ENCODE results near the gene ADAMTS20.

Gene ADAMTS20

DNA sequence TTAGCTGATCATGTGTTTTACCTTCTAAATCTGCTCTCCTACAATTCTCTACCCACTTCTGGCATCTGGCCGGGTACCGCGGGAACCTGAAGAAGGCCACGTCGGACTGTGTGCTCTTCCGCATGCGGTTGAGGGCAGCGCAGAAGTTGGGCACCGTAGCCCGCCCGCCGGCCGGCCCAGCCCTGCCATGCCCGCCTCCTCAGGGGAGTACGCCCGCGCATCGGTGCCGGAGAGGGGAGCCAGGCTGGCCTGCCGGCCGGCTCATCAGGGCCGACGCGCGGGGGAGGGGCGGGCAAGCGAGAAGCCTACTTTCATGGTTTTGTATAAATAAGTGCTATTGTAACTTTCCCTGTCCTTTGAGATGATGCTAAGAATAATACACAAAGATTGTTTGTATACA is 19.9 kb upstream of the ADAMTS20 start:
- H3K4ac ChIP-seq (ENCODE audit: low read length) = no peak overlapping the region
- no peak overlapping the region for H3K27ac ChIP-seq (replicated peaks; ENCODE audit: low read length)
- H2BK5ac ChIP-seq (ENCODE audit: low read length) = no peak overlapping the region
- no peak overlapping the region for H3K14ac ChIP-seq (ENCODE audit: low read length)
- no peak overlapping the region for H2AK5ac ChIP-seq (ENCODE audit: low read depth, low read length)
- H2BK15ac ChIP-seq (ENCODE audit: low read length) = no peak overlapping the region
- no peaks in the 10 kb centered on the region for H3K4me1 ChIP-seq (ENCODE audit: control insufficient read depth in 2 of 2, insufficient read depth in 1 of 2, low read depth in 1 of 2, low read length in 2 of 2)
- no peak for DNase-seq (ENCODE audit: low spot score)
- H2BK120ac ChIP-seq (ENCODE audit: low read depth, low read length) = no peak overlapping the region
- no peaks in the 10 kb centered on the region for H3K79me1 ChIP-seq (ENCODE audit: low read depth, low read length)
- no peaks in the 10 kb centered on the region for H3K9me3 ChIP-seq (replicated peaks in 1 of 2; ENCODE audit: control insufficient read depth in 2 of 2, insufficient read depth in 1 of 2, low read depth in 1 of 2, low read length in 2 of 2)
- no peak overlapping the region for H4K8ac ChIP-seq (ENCODE audit: low read depth, low read length)
- no peak overlapping the region for H4K91ac ChIP-seq (ENCODE audit: low read depth, low read length, poor library complexity)
- H3K4me3 ChIP-seq (ENCODE audit: low read length in 2 of 2) = no peak overlapping the region
- no peak overlapping the region for H3K23ac ChIP-seq (ENCODE audit: low read depth, low read length, poor library complexity)
- no CpG with 5 or more reads among the region's 27 CpGs for WGBS, 2 donors (ENCODE audit: extremely low coverage in 2 of 2, insufficient read length in 2 of 2, insufficient replicate concordance in 1 of 2)
- H3K4me2 ChIP-seq (ENCODE audit: insufficient read depth, low read length, poor library complexity, severe bottlenecking) = no peak overlapping the region
- H2AFZ ChIP-seq (ENCODE audit: low read length) = no peak overlapping the region
- H3K18ac ChIP-seq (ENCODE audit: low read length) = no peak overlapping the region
- no peak overlapping the region for H3K9ac ChIP-seq (ENCODE audit: low read depth, low read length, poor library complexity)
- no peaks in the 10 kb centered on the region for H3K36me3 ChIP-seq (replicated peaks in 1 of 2; ENCODE audit: control insufficient read depth in 2 of 2, insufficient read depth in 2 of 2, low read length in 2 of 2)
- H2BK12ac ChIP-seq (ENCODE audit: low read length) = no peak overlapping the region
- no peaks in the 10 kb centered on the region for H3K27me3 ChIP-seq (ENCODE audit: control insufficient read depth in 3 of 3, insufficient read depth in 3 of 3, low read depth in 1 of 3, low read length in 3 of 3)

DNA sequence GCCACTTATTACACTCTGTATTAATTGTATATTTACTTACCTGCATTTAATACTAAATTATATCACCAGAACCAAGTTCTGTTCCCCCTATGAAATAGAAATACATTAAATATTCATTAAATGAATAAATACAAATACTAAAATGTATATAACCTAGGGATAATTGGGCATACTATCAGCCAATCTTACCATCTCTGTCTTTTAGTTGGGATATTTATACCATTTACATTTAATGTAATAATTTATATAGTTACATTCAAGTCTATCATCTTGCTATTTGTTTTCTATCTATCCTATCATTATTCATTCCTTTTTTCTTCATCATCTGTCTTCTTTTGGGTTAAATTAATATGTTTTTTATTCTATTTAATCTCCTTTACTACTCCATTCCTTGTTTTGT is 4.1 kb upstream of the ADAMTS20 start:
- H3K23ac ChIP-seq (ENCODE audit: low read depth, low read length, poor library complexity) = no peak overlapping the region
- H3K4me2 ChIP-seq (ENCODE audit: insufficient read depth, low read length, poor library complexity, severe bottlenecking) = no peak overlapping the region
- H3K14ac ChIP-seq (ENCODE audit: low read length) = no peak overlapping the region
- H3K9ac ChIP-seq (ENCODE audit: low read depth, low read length, poor library complexity) = no peak overlapping the region
- H3K9me3 ChIP-seq (replicated peaks in 1 of 2; ENCODE audit: control insufficient read depth in 2 of 2, insufficient read depth in 1 of 2, low read depth in 1 of 2, low read length in 2 of 2) = no peaks in the 10 kb centered on the region
- no peak overlapping the region for H2BK120ac ChIP-seq (ENCODE audit: low read depth, low read length)
- no peaks in the 10 kb centered on the region for H3K36me3 ChIP-seq (replicated peaks in 1 of 2; ENCODE audit: control insufficient read depth in 2 of 2, insufficient read depth in 2 of 2, low read length in 2 of 2)
- no peak overlapping the region for H3K4me3 ChIP-seq (ENCODE audit: low read length in 2 of 2)
- H2BK5ac ChIP-seq (ENCODE audit: low read length) = no peak overlapping the region
- H3K27me3 ChIP-seq (ENCODE audit: control insufficient read depth in 3 of 3, insufficient read depth in 3 of 3, low read depth in 1 of 3, low read length in 3 of 3) = peaks cover 0 to 4% (median 2%) of the 10 kb centered on the region in 3 experiments
- no peaks in the 10 kb centered on the region for H3K79me1 ChIP-seq (ENCODE audit: low read depth, low read length)
- peaks cover 0 to 2% of the 10 kb centered on the region in 2 donors for H3K4me1 ChIP-seq (ENCODE audit: control insufficient read depth in 2 of 2, insufficient read depth in 1 of 2, low read depth in 1 of 2, low read length in 2 of 2)
- no peak overlapping the region for H3K4ac ChIP-seq (ENCODE audit: low read length)
- no peak for DNase-seq (ENCODE audit: low spot score)
- H2BK15ac ChIP-seq (ENCODE audit: low read length) = no peak overlapping the region
- H2AK5ac ChIP-seq (ENCODE audit: low read depth, low read length) = no peak overlapping the region
- no peak overlapping the region for H4K91ac ChIP-seq (ENCODE audit: low read depth, low read length, poor library complexity)
- no peak overlapping the region for H2BK12ac ChIP-seq (ENCODE audit: low read length)
- H2AFZ ChIP-seq (ENCODE audit: low read length) = no peak overlapping the region
- no peak overlapping the region for H4K8ac ChIP-seq (ENCODE audit: low read depth, low read length)
- no peak overlapping the region for H3K27ac ChIP-seq (replicated peaks; ENCODE audit: low read length)
- H3K18ac ChIP-seq (ENCODE audit: low read length) = no peak overlapping the region

DNA sequence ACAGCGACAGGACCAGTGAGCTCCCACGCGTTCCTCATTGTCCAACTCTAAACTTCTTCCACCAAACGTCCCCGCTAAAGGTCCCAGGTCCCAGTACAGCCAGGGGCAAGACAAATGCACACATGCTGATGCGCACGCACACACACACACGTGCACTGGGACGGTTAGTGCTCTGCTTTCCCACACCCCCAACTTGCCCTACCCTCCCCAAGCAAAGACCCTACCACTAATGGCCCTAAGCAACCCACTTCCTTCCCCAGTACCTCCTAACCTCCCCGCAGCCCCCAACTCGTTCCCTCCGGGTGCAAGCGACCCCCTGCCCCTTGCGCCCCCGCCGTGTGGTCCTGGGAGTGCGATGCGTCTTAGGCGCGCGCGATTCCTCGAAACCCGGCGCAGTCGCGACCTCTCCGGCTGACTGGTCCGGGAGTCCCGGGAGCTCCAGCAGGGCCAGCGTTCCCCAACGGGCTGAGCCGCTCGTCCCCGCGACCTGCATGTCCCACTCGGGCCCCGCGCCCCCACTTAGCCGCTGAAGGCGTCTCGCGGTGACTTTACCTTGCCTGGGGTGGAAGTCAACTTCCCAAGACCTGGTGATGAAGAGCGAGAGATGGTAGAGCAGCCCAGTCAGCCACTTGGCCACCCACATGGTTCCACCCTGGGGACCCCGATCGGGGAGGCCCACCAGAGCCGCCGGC is 578 bp downstream of the ADAMTS20 start:
- Histone ChIP-seq H2BK120ac (ENCODE audit: low read depth, low read length) (peak overlapping the region; percentile 97), H3K4me2 (ENCODE audit: insufficient read depth, low read length, poor library complexity, severe bottlenecking) (peak overlapping the region; percentile 96), H3K4me1 (ENCODE audit: control insufficient read depth in 2 of 2, insufficient read depth in 1 of 2, low read depth in 1 of 2, low read length in 2 of 2) (peaks cover 0 to 6% of the 10 kb centered on the region in 2 donors), H2BK15ac (ENCODE audit: low read length) (peak overlapping the region; percentile 89), H3K79me1 (ENCODE audit: low read depth, low read length) (no peaks in the 10 kb centered on the region), H2BK12ac (ENCODE audit: low read length) (no peak overlapping the region), H4K91ac (ENCODE audit: low read depth, low read length, poor library complexity) (no peak overlapping the region), H3K27me3 (ENCODE audit: control insufficient read depth in 3 of 3, insufficient read depth in 3 of 3, low read depth in 1 of 3, low read length in 3 of 3) (peaks cover 0 to 18% (median 13%) of the 10 kb centered on the region in 3 experiments), H3K36me3 (replicated peaks in 1 of 2; ENCODE audit: control insufficient read depth in 2 of 2, insufficient read depth in 2 of 2, low read length in 2 of 2) (no peaks in the 10 kb centered on the region), H2AFZ (ENCODE audit: low read length) (peak overlapping the region; percentile 98), H3K4me3 (ENCODE audit: low read length in 2 of 2) (peak overlapping the region; percentile 60 to 94), H2BK5ac (ENCODE audit: low read length) (no peak overlapping the region), H3K14ac (ENCODE audit: low read length) (peak overlapping the region; percentile 71), H3K27ac (replicated peaks; ENCODE audit: low read length) (no peak overlapping the region), H3K4ac (ENCODE audit: low read length) (no peak overlapping the region), H2AK5ac (ENCODE audit: low read depth, low read length) (no peak overlapping the region), H4K8ac (ENCODE audit: low read depth, low read length) (no peak overlapping the region), H3K23ac (ENCODE audit: low read depth, low read length, poor library complexity) (no peak overlapping the region), H3K9ac (ENCODE audit: low read depth, low read length, poor library complexity) (peak overlapping the region; percentile 91), H3K9me3 (replicated peaks in 1 of 2; ENCODE audit: control insufficient read depth in 2 of 2, insufficient read depth in 1 of 2, low read depth in 1 of 2, low read length in 2 of 2) (no peaks in the 10 kb centered on the region), H3K18ac (ENCODE audit: low read length) (peak overlapping the region; percentile 97)
- DNase-seq (ENCODE audit: low spot score) = peak; percentile 29
- no CpG with 5 or more reads among the region's 48 CpGs for WGBS, 2 donors (ENCODE audit: extremely low coverage in 2 of 2, insufficient read length in 2 of 2, insufficient replicate concordance in 1 of 2)

DNA sequence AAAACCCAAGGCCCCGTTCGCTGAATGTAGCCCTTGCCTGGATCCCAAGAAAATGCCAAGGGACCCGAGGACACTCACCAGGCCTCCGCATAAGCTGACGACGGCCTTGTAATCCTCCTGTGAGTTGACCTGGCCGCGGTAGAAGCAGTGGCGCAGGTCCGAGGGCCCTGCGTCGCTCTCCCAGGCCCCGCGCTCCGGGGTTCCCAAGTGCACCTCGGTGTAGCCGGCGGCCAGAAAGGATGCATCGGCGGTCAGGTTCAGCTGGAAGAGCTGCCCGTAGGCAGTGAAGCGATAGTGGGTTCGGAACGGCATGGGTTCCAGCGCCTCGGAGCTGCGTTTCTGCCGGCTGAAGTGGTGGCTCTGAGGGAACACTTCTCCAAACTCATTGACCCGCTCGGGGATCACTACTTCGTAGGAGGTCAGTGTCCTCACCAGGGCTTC is 1.2 kb downstream of the ADAMTS20 start:
- no peaks in the 10 kb centered on the region for H3K36me3 ChIP-seq (replicated peaks in 1 of 2; ENCODE audit: control insufficient read depth in 2 of 2, insufficient read depth in 2 of 2, low read length in 2 of 2)
- H4K91ac ChIP-seq (ENCODE audit: low read depth, low read length, poor library complexity) = no peak overlapping the region
- no peak overlapping the region for H3K4ac ChIP-seq (ENCODE audit: low read length)
- no peak overlapping the region for H3K27ac ChIP-seq (replicated peaks; ENCODE audit: low read length)
- no peaks in the 10 kb centered on the region for H3K79me1 ChIP-seq (ENCODE audit: low read depth, low read length)
- H3K14ac ChIP-seq (ENCODE audit: low read length) = peak overlapping the region; percentile 1
- no peak overlapping the region for H2BK5ac ChIP-seq (ENCODE audit: low read length)
- peak overlapping the region; percentile 98 for H2AFZ ChIP-seq (ENCODE audit: low read length)
- no peak overlapping the region for H2BK15ac ChIP-seq (ENCODE audit: low read length)
- H3K4me3 ChIP-seq (ENCODE audit: low read length in 2 of 2) = peak overlapping the region; percentile 60 to 94
- H3K27me3 ChIP-seq (ENCODE audit: control insufficient read depth in 3 of 3, insufficient read depth in 3 of 3, low read depth in 1 of 3, low read length in 3 of 3) = peaks cover 0 to 18% (median 13%) of the 10 kb centered on the region in 3 experiments
- peak overlapping the region; percentile 82 for H3K9ac ChIP-seq (ENCODE audit: low read depth, low read length, poor library complexity)
- H2AK5ac ChIP-seq (ENCODE audit: low read depth, low read length) = no peak overlapping the region
- no peak overlapping the region for H2BK120ac ChIP-seq (ENCODE audit: low read depth, low read length)
- no peaks in the 10 kb centered on the region for H3K9me3 ChIP-seq (replicated peaks in 1 of 2; ENCODE audit: control insufficient read depth in 2 of 2, insufficient read depth in 1 of 2, low read depth in 1 of 2, low read length in 2 of 2)
- peak overlapping the region; percentile 96 for H3K4me2 ChIP-seq (ENCODE audit: insufficient read depth, low read length, poor library complexity, severe bottlenecking)
- no CpG with 5 or more reads among the region's 31 CpGs for WGBS, 2 donors (ENCODE audit: extremely low coverage in 2 of 2, insufficient read length in 2 of 2, insufficient replicate concordance in 1 of 2)
- H2BK12ac ChIP-seq (ENCODE audit: low read length) = no peak overlapping the region
- H3K23ac ChIP-seq (ENCODE audit: low read depth, low read length, poor library complexity) = no peak overlapping the region
- H3K18ac ChIP-seq (ENCODE audit: low read length) = peak overlapping the region; percentile 1
- H3K4me1 ChIP-seq (ENCODE audit: control insufficient read depth in 2 of 2, insufficient read depth in 1 of 2, low read depth in 1 of 2, low read length in 2 of 2) = peaks cover 0 to 6% of the 10 kb centered on the region in 2 donors
- no peak overlapping the region for H4K8ac ChIP-seq (ENCODE audit: low read depth, low read length)
- peak; percentile 5 for DNase-seq (ENCODE audit: low spot score)

All from neuronal stem cell (in vitro differentiated cells).